CD4-positive, alpha-beta T cell treated with Interleukin-4 for 1 hour (primary cell): ENCODE results near the gene ACP6.

Experiments used
- DNase-seq, 2 donors: peaks; one replicate each; pipeline ENCODE4 v3.0.0-alpha.2; 2020 to 2022

ACP6 gene

GRCh38 chr1:147648933-147649332 lies 21.4 kb downstream of the ACP6 start:
- peak in 1 of 2 donors; percentile 29 for DNase-seq

GRCh38 chr1:147647796-147648633 lies 22.3 kb downstream of the ACP6 start:
- peak; percentile 27 to 57 for DNase-seq

GRCh38 chr1:147643974-147644373 lies 26.4 kb downstream of the ACP6 start:
- DNase-seq, result no peak

- peak; percentile 56 to 74 for DNase-seq
These were observed 28.4 kb downstream of the ACP6 start for GRCh38 chr1:147641695-147642592.

- no peak for DNase-seq
These were observed 29.0 kb downstream of the ACP6 start for GRCh38 chr1:147641291-147641690.

- DNase-seq, result peak; percentile 82
These were observed 29.7 kb downstream of the ACP6 start for GRCh38 chr1:147640553-147641165.

- DNase-seq, result no peak
These were observed 34.0 kb downstream of the ACP6 start for GRCh38 chr1:147636314-147636713.

- DNase-seq, result no peak
These were observed 35.0 kb downstream of the ACP6 start for GRCh38 chr1:147635342-147635741.

GRCh38 chr1:147634645-147635044 lies 35.7 kb downstream of the ACP6 start:
- no peak for DNase-seq

GRCh38 chr1:147633759-147634158 lies 36.6 kb downstream of the ACP6 start:
- no peak for DNase-seq

- DNase-seq, result no peak
These were observed 38.5 kb downstream of the ACP6 start for GRCh38 chr1:147631839-147632238.

- DNase-seq, result no peak
These were observed 39.9 kb downstream of the ACP6 start for GRCh38 chr1:147630447-147630846.

GRCh38 chr1:147630022-147630421 lies 40.3 kb downstream of the ACP6 start:
- no peak for DNase-seq

- no peak for DNase-seq
These were observed 41.9 kb downstream of the ACP6 start for GRCh38 chr1:147628441-147628840.

GRCh38 chr1:147627435-147628110 lies 42.8 kb downstream of the ACP6 start:
- DNase-seq, result peak; percentile 48 to 64

- no peak for DNase-seq
These were observed 43.6 kb downstream of the ACP6 start for GRCh38 chr1:147626739-147627138.

- DNase-seq, result no peak
These were observed 44.0 kb downstream of the ACP6 start for GRCh38 chr1:147626291-147626690.

GRCh38 chr1:147625362-147625995 lies 44.8 kb downstream of the ACP6 start:
- DNase-seq, result no peak

GRCh38 chr1:147624529-147624928 lies 45.8 kb downstream of the ACP6 start:
- DNase-seq, result no peak

GRCh38 chr1:147624011-147624410 lies 46.3 kb downstream of the ACP6 start:
- DNase-seq, result no peak

GRCh38 chr1:147622731-147623130 lies 47.6 kb downstream of the ACP6 start:
- DNase-seq, result no peak

GRCh38 chr1:147620543-147620942 lies 49.8 kb downstream of the ACP6 start:
- DNase-seq, result no peak
